Measurements from ENCODE around the gene SMARCA1.

DNA sequence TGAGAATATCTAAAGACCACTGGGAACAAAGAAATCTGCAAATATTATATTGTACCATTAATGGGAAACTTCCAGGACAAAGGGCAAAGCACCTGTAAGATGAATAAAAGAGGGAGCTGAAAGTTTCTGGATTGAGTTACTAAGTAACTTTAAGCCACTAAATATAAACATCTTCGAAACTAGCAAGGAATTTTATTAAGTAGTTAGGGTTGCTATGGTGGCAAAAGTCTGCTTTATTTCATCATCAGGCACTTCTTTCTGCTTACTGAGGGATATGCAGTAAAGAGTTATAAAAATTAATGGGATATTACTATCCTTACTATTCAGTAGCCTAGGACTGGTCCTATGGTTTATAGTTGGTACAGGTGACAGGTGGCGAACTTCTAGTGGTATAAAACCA is 33.0 kb downstream of the SMARCA1 start:
- TF ChIP-seq, protein P1, sequence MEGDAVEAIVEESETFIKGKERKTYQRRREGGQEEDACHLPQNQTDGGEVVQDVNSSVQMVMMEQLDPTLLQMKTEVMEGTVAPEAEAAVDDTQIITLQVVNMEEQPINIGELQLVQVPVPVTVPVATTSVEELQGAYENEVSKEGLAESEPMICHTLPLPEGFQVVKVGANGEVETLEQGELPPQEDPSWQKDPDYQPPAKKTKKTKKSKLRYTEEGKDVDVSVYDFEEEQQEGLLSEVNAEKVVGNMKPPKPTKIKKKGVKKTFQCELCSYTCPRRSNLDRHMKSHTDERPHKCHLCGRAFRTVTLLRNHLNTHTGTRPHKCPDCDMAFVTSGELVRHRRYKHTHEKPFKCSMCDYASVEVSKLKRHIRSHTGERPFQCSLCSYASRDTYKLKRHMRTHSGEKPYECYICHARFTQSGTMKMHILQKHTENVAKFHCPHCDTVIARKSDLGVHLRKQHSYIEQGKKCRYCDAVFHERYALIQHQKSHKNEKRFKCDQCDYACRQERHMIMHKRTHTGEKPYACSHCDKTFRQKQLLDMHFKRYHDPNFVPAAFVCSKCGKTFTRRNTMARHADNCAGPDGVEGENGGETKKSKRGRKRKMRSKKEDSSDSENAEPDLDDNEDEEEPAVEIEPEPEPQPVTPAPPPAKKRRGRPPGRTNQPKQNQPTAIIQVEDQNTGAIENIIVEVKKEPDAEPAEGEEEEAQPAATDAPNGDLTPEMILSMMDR (IDR thresholded peaks at IDR 0.05) = no peak
- no peak for TF ChIP-seq POLR2A (IDR thresholded peaks at IDR 0.05)
